DND-41 (cell line): ENCODE measurements around the gene NPBWR2.

Experiments used
- ATAC-seq: fragments of 200-7000 bp; cut with Tn5 transposase; 3 replicates; pipeline ENCODE4 v1.9.1; 2021; ENCODE audit warnings: low read depth; ENCODE audit not compliant: insufficient read depth
- DNase-seq: peaks from one replicate; pipeline ENCODE4 v3.0.0-alpha.2; 2020
- H2AFZ ChIP-seq: 2 replicates; pipeline ENCODE4 v1.6.0; 2012; ENCODE audit warnings: low read depth, low read length
- H3K27ac ChIP-seq: 2 replicates; pipeline ENCODE4 v1.5.1; 2012; ENCODE audit warnings: low read length, inconsistent platforms
- H3K27me3 ChIP-seq: fragments of 200-600 bp; sonication (generic); 2 replicates; pipeline ENCODE4 v1.6.0; 2012; ENCODE audit warnings: low read length, mild to moderate bottlenecking, inconsistent platforms; ENCODE audit not compliant: insufficient read depth, poor library complexity
- H3K36me3 ChIP-seq: 2 replicates; pipeline ENCODE4 v1.5.1; 2012; ENCODE audit warnings: low read length, inconsistent platforms; ENCODE audit not compliant: insufficient read depth
- H3K4me1 ChIP-seq: 2 replicates; pipeline ENCODE4 v1.5.1; 2012; ENCODE audit warnings: mild to moderate bottlenecking, low read length; ENCODE audit not compliant: insufficient read depth
- H3K4me2 ChIP-seq: 2 replicates; pipeline ENCODE4 v1.6.0; 2012; ENCODE audit warnings: mild to moderate bottlenecking, moderate library complexity, low read length, inconsistent platforms; ENCODE audit not compliant: insufficient read depth
- H3K4me3 ChIP-seq, 2 experiments: fragments of 200-600 bp in 1 of 2; shearing (Covaris generic) in 1 of 2; 2 replicates each; pipeline ENCODE4 v1.5.1; 2012 to 2016; ENCODE audit warnings: inconsistent platforms in 2 of 2, low read length in 2 of 2, mild to moderate bottlenecking in 2 of 2, low read depth in 1 of 2, moderate library complexity in 1 of 2
- H3K79me2 ChIP-seq: 2 replicates; pipeline ENCODE4 v1.6.0; 2012; ENCODE audit warnings: low read length, inconsistent platforms; ENCODE audit not compliant: insufficient read depth
- H3K9ac ChIP-seq: 2 replicates; pipeline ENCODE4 v1.6.0; 2012; ENCODE audit warnings: low read depth, mild to moderate bottlenecking, inconsistent platforms, low read length, moderate library complexity
- H3K9me3 ChIP-seq: 2 replicates; pipeline ENCODE4 v1.5.1; 2012; ENCODE audit warnings: low read length, moderate library complexity, mild to moderate bottlenecking, inconsistent platforms; ENCODE audit not compliant: insufficient read depth, severe bottlenecking
- H4K20me1 ChIP-seq: 2 replicates; pipeline ENCODE4 v1.6.0; 2012; ENCODE audit warnings: low read length; ENCODE audit not compliant: insufficient read depth
- CTCF ChIP-seq: IDR thresholded peaks from 2 replicates; pipeline ENCODE4 v1.5.1; 2012; ENCODE audit warnings: borderline replicate concordance, low read length, moderate library complexity, mild to moderate bottlenecking; ENCODE audit not compliant: poor library complexity, severe bottlenecking; ENCODE audit errors: extremely low read depth
- EZH2 ChIP-seq: IDR thresholded peaks from 3 replicates; pipeline ENCODE4 v1.6.1; 2012; ENCODE audit warnings: borderline replicate concordance, low read depth, mild to moderate bottlenecking, moderate library complexity, low read length, inconsistent platforms; ENCODE audit not compliant: severe bottlenecking

The NPBWR2 gene

GRCh38 chr20:64056639-64056888 is 50.8 kb downstream of the NPBWR2 start:
- H4K20me1 ChIP-seq, result no peaks in the 10 kb centered on the region
- no peak overlapping the region for H3K4me2 ChIP-seq
- no peaks in the 10 kb centered on the region for H3K9me3 ChIP-seq
- peaks cover 4% of the 10 kb centered on the region; the same call in 1 of the 2 replicates for H3K4me1 ChIP-seq
- H2AFZ ChIP-seq, result no peak overlapping the region
- H3K27ac ChIP-seq, result no peak overlapping the region
- H3K36me3 ChIP-seq, result no peaks in the 10 kb centered on the region
- no peaks in the 10 kb centered on the region for H3K27me3 ChIP-seq
- no peak for DNase-seq
- no peak for ATAC-seq
- TF ChIP-seq EZH2, result no peak
- TF ChIP-seq CTCF, result no peak
- no peak overlapping the region for H3K9ac ChIP-seq
- H3K4me3 ChIP-seq, result no peak overlapping the region
- H3K79me2 ChIP-seq, result no peaks in the 10 kb centered on the region

- Histone ChIP-seq H3K4me2 (no peak overlapping the region), H3K9me3 (no peaks in the 10 kb centered on the region), H3K4me1 (peaks cover 4% of the 10 kb centered on the region; the same call in 1 of the 2 replicates), H3K36me3 (no peaks in the 10 kb centered on the region), H4K20me1 (no peaks in the 10 kb centered on the region), H3K27ac (no peak overlapping the region), H3K27me3 (no peaks in the 10 kb centered on the region), H3K9ac (no peak overlapping the region), H3K4me3 (no peak overlapping the region), H3K79me2 (no peaks in the 10 kb centered on the region), H2AFZ (no peak overlapping the region)
- no peak for TF ChIP-seq EZH2
- TF ChIP-seq CTCF, result no peak
- ATAC-seq (no peak), DNase-seq (no peak)
These were observed 51.3 kb downstream of the NPBWR2 start for GRCh38 chr20:64055893-64056638.

- ATAC-seq, result no peak
- H3K9ac ChIP-seq, result no peak overlapping the region
- H3K27ac ChIP-seq, result no peak overlapping the region
- H3K4me3 ChIP-seq, result no peak overlapping the region
- H2AFZ ChIP-seq, result no peak overlapping the region
- no peaks in the 10 kb centered on the region for H3K79me2 ChIP-seq
- H3K36me3 ChIP-seq, result no peaks in the 10 kb centered on the region
- no peak for TF ChIP-seq EZH2
- TF ChIP-seq CTCF, result no peak
- no peaks in the 10 kb centered on the region for H4K20me1 ChIP-seq
- no peak for DNase-seq
- no peak overlapping the region for H3K4me2 ChIP-seq
- peaks cover 4% of the 10 kb centered on the region; the same call in 1 of the 2 replicates for H3K4me1 ChIP-seq
- H3K27me3 ChIP-seq, result no peaks in the 10 kb centered on the region
- no peaks in the 10 kb centered on the region for H3K9me3 ChIP-seq
These were observed 51.9 kb downstream of the NPBWR2 start for GRCh38 chr20:64055396-64055892.
